GM19324 (cell line): ENCODE results near the gene ADAM22.
A peak's percentile ranks its signal among the peaks of the same experiment; 100 is the strongest.

ENCODE experiments used
- ATAC-seq: cut with Tn5 transposase; IDR thresholded peaks from one replicate; pipeline ENCODE4 v1.9.1; 2021; ENCODE audit warnings: mild to moderate bottlenecking, moderate library complexity; ENCODE audit not compliant: unreplicated experiment, low FRiP score

The ADAM22 gene

DNA sequence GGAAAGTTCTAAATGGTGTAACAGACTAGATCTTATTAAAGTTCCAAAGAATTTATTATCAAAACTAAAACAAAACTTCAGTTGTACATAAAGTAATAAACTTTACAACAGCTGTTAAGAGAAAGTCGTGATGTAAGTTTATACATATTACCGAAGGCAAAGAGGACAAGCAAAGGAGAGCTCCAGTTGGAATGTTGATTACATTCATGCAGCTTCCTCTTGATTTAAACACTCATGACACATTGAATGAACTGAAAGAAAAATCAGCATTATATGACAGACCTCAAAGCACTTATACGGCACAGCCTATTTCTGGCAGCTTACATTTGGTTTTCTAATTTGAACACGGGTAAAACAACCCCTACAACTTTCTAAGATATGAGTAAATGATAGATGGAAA is 272.2 kb downstream of the ADAM22 start:
- no peak for ATAC-seq

DNA sequence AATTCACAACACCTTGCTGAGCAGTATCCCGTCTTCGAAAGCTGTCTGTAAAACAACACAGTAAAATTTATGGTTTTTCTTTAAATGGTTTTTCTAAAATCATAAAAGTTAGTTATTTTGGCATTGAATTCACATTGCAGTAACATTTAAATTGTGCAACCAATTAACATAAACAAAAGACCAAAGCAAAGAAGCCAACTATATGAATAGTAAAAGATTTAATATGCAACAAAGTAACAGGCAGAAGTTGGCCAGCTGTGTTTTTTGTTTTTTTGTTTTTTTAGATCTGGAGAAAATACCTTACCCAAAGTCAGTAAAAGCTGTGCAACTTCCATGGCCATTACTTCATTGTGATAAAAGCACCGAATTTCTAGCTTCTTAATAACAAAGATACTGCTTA is 274.5 kb downstream of the ADAM22 start:
- no peak for ATAC-seq

GRCh38 chr7:88212918-88213317 is 278.9 kb downstream of the ADAM22 start:
- ATAC-seq = no peak

DNA sequence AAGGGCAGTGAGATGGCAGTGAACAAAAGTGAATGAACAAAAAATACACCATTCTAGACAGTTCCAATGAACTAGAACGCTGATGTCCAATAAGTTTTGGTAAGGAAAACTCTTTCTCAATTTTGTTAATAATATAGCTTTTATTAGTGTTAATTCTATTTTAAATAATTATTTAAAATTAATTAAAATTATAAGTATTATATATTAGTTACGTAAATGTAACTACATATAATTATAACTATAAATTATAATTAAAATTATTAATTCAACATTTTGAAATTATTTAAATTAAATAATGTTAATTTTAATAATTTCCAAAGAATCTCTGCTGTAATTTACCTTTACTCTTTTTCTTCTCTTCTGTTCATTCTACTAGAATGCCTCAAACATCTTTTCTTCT is 280.4 kb downstream of the ADAM22 start:
- ATAC-seq = no peak

- ATAC-seq = no peak
These were observed 281.2 kb downstream of the ADAM22 start for GRCh38 chr7:88215295-88215694.

DNA sequence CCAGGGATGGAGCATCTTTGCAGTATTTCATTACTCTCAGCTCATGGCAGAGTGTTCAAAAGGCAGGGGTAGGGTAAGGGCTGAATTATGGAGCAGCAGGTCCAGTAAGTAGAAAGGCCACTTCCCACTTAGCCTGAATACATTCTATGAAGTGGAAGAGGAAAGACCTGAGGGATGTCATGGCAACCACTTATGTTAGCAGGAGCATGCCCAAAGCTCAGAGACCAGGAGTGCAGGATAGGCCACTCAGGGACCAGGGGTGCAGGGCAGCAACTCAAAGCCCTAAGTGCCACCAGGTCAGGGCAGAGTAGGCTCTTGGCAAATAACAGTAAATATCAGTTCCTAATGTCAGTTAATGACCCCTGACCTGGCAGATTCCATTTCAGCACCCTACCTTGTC is 282.2 kb downstream of the ADAM22 start:
- no peak for ATAC-seq

GRCh38 chr7:88217675-88218428 is 283.8 kb downstream of the ADAM22 start:
- ATAC-seq = peak; percentile 79

- no peak for ATAC-seq
These were observed 284.3 kb downstream of the ADAM22 start for GRCh38 chr7:88218429-88218745.

- ATAC-seq = peak; percentile 33
These were observed 285.0 kb downstream of the ADAM22 start for GRCh38 chr7:88218836-88219605.

DNA sequence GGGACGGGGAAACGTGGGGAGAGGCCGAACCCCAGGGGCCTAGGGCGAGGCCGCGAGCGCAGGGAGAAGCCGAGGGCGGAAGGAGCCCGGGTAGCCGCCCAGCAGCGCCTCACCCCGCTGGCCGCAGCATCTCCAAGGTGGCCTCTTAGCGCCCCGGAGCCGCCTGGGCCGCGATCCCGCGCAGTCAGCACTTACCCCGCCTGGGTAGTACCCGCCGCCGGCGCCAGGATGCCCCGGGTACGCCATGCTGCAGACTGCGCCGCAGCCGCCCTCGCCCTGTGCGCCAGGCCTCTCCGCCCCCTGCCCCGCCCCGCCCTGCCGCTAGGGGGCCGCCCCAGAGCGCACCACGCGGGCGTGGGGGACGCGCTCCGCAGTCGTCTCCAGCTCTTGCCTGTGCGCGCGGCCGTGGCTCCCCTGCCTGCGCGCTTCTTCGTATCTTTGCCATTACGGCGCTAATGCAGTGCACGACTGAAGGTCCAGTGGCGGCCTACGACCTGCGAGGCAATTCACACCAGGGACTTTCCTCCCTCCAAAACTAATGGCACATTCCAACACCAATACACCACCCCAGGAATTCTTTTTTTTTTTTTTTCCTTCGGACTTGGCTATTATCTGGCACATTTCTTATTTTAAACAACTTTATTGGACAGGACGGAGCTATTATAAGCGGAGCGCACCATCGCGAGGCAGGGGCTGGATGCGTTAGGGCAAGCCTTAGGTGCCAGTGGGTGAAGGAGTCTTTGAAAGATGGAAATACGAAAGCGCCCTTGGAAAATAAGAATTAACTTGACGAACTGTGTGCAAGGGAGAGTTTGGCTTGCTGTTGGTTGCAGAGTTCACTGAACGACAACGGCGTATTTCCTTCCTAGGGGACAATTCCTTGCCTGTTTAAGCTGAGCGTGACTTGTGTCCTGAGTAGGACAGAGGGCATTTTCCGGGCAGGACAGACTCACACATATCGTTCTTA is 286.0 kb downstream of the ADAM22 start, which contains the start of gene SRI:
TSS of gene SRI (minus strand) at position 258 of the 967 bp plus-strand sequence. CDS start at position 246, 12 bp downstream.
- ATAC-seq = peak; percentile 84

GRCh38 chr7:88223265-88223664 is 289.2 kb downstream of the ADAM22 start:
- no peak for ATAC-seq

DNA sequence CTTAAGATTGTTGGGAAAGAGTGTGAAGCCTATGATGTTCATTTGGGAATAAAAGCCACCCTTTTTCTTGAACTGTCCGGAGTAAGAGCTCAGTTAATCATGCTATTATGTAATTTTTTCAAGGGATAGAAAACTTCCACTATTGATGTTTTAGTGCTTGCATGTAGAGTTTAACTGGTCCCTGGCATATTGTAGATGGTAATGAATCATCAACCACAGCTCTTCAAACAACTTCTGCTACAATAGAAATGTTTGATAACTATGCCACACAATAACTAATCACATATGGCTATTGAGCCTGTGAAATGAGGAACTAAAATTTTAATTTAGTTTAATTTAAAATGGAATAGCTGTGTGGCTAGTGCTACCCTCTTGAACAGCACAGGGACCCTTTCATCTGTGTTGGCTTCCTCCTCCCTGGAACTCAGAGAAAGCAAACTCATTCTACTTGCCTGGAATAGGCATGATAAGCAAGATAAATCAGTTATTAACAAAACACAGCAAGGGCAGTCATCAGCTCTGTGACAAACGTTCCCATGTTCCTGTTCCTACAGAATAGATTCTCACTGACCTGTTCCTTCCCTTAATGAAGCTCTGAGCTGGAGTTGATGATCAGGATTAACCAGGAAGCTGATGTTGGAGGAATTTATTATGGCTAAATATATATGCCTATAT is 290.7 kb downstream of the ADAM22 start:
- ATAC-seq = no peak

- no peak for ATAC-seq
These were observed 292.1 kb downstream of the ADAM22 start for GRCh38 chr7:88226201-88226600.

- ATAC-seq = no peak
These were observed 292.9 kb downstream of the ADAM22 start for GRCh38 chr7:88226886-88227516.

- ATAC-seq = no peak
These were observed 295.4 kb downstream of the ADAM22 start for GRCh38 chr7:88229302-88229995.

- ATAC-seq = no peak
These were observed 296.6 kb downstream of the ADAM22 start for GRCh38 chr7:88230646-88231045.

GRCh38 chr7:88233828-88234227 is 299.8 kb downstream of the ADAM22 start:
- ATAC-seq = no peak

DNA sequence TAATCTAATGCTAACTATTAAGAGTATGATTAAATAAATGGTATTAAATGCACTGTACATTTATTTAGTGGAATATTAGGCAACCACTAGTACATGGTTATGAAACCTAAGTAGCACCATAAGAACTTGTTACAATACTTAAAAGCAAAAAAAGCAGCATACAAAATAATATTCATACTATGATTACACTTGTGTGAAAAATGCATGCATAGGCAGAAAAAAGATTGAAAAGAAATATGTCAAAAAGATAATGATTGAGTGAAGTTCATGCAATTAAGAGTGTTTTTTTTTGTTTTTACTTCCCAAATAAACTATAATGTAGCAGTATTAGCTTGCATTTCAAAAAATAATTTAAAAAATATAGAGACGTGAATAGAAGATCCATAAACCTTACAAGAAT is 305.8 kb downstream of the ADAM22 start:
- no peak for ATAC-seq

- peak; percentile 59 for ATAC-seq
These were observed 309.4 kb downstream of the ADAM22 start for GRCh38 chr7:88243345-88243909.
